GM21423 (cell line): ENCODE results near the gene UVSSA.
"Not testable (repeated sequence)": the region's sequence is repeated elsewhere in the genome, so short reads cannot be mapped to it uniquely, and the experiment has no call there.

Experiments used
- ATAC-seq: cut with Tn5 transposase; IDR thresholded peaks from one replicate; pipeline ENCODE4 v1.9.1; 2021; ENCODE audit warnings: mild to moderate bottlenecking, moderate library complexity; ENCODE audit not compliant: unreplicated experiment

The UVSSA gene

GRCh38 chr4:1360423-1361283 is 13.6 kb downstream of the UVSSA start:
- ATAC-seq, result no peak

DNA sequence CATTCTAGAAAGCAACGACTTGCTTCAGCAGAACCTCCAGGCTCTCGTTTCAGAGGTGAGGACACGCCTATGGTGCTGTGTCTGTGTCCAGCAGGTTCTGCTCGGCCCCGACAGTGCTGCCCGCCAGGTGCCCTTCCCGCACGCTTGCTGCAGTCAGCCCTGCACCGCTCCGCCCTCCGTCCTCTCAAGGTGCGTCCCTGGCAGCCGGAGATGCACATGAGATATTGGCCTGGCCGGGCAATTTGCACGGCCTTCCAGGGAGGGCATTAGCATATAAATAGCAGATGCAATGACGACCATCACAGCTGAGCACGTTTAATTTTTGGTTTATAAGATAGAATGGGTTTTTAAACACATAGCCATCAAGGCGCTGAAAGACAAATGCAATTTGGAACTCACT is 14.4 kb downstream of the UVSSA start:
- ATAC-seq, result no peak

GRCh38 chr4:1362046-1362445 is 15.0 kb downstream of the UVSSA start:
- ATAC-seq, result no peak

DNA sequence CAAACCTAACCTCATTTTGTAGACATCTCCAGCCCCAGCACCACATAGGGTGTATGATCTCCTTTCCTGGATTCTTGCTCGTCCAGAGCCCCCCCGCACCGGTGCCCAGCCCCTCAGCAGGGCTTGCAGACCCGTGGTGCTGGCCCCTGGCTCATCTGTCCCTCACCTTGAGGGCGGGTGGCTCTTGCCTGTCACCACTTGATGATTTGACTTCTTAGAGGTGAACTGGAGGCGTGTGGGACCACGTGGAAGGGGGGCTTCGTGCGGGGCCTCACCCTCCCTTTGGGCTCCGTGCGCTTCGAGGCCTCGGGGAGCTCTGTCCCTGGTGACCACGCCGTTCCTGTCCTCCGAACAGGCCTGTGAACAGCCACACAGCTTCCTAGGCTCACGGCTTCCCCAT is 15.5 kb downstream of the UVSSA start:
- ATAC-seq, result no peak

- ATAC-seq, result no peak
These were observed 16.5 kb downstream of the UVSSA start for GRCh38 chr4:1363513-1363912.

DNA sequence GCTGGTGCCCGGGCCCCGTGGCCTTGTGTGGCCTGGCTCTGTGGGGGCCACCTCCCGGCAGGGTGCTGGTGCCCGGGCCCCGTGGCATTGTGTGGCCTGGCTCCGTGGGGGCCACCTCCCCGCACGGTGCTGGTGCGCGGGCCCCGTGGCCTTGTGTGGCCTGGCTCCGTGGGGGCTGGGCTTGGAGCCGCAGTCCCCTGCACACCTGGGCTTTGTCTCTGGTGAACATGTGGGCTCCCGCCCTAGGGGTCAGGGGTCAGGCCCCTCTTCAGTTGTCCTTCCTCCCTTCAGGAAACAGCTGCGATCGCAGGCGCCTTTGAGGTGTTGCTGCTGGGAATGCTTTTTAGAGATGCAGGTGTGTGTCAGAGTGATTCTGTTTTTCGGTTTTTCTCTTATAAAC is 17.2 kb downstream of the UVSSA start:
- ATAC-seq, result no peak

GRCh38 chr4:1364748-1365147 is 17.7 kb downstream of the UVSSA start:
- ATAC-seq, result no peak

DNA sequence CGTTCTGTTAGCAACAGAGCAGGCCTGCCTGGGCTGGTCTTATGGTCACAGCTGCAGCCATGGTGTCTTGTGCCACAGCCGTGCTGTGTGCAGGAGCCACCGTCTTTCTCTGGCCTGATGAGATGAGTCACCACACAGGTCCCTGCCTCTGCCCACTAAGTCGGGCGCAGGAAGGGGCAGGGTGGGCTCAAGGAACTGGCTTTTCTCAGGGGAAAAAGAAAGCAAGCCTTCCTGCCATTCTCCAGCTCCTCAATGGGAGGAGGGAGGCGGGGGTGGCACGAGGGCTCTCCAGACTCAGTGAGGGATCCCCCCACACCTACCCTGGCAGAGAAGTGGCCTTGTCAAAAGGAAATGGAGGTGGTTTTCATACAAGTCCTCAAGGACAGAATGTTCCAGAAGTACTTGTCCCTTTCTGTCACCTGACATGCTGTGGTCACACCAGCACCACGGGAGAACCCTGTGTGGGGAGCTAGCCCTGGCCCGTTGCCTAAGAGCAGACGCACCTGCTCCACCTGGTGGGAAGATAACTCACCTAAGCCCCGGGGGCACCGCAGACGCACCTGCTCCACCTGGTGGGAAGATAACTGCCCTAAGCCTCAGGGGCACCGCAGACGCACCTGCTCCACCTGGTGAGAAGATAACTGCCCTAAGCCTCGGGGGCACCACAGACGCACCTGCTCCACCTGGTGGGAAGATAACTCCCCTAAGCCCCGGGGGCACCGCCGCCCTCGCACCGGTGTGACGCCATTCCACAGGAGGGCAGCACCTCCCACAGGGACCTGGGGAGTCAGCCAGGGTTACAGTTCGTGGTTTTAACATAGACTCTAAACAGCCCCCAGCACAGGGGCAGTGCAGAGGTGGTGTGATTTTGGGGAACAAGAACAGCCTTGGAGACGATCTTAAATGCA is 18.5 kb downstream of the UVSSA start:
- no peak for ATAC-seq

DNA sequence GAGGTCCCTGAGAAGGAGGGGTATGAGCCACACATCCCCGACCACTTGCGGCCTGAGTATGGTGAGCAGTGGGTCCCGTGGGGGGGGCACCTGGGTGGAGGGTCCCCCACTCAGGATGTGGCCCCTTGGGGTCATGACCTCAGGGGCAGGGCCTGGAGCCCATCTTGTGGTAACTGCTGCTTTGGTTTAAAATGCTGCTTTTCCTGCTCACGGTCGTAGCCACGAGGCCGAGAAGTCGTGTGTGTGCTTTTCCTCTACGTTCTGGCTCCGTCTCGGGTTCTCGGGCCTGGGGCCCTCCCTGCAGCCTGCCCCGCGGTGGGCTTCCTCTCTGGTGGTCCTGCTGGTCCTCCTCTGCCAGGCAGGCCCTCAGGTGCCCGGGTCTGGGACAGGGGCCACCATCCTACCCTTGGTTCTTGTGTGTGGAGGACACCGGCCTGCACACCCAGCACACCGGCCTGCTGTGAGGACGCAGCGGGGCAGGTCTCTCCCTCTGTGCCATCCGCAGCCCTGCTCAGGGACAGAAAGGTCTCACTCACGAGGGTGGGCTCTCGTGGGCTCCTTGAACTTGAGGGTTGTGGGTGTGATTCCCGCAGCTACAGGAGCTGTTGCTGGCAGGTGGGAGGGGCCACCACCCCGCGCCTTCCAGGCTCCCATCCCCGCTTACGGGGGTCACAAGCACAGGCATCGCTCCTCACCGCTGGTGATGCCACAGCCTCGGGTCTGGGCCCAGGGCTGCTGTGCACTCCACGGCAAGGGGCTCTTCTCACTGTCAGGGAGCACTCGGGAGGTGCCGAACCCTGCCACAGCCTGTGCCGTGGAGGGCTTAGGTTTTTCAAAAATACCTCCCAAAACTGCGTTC is 19.6 kb downstream of the UVSSA start:
- no peak for ATAC-seq

- no peak for ATAC-seq
These were observed 20.4 kb downstream of the UVSSA start for GRCh38 chr4:1367230-1367935.

DNA sequence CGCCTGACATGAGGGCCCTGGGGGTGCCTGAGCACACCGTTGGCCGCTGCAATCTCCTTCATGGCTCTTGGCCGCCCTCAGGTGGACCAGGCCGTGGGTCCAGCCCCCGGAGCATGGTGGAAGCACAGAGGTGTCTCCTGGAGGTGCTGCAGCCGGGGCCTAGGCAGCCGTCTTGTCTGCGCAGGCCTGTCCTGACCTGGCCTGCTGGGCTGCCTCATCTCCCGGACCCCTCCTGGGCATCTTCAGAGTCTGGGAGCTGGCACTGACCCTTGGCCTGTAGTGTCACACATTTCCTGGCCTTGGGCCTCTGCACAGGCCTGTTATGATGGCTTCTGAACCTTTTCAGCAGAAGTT is 20.9 kb downstream of the UVSSA start:
- ATAC-seq, result no peak

GRCh38 chr4:1368421-1369090 is 21.5 kb downstream of the UVSSA start:
- no peak for ATAC-seq

GRCh38 chr4:1369091-1369450 is 22.1 kb downstream of the UVSSA start:
- ATAC-seq, result no peak

DNA sequence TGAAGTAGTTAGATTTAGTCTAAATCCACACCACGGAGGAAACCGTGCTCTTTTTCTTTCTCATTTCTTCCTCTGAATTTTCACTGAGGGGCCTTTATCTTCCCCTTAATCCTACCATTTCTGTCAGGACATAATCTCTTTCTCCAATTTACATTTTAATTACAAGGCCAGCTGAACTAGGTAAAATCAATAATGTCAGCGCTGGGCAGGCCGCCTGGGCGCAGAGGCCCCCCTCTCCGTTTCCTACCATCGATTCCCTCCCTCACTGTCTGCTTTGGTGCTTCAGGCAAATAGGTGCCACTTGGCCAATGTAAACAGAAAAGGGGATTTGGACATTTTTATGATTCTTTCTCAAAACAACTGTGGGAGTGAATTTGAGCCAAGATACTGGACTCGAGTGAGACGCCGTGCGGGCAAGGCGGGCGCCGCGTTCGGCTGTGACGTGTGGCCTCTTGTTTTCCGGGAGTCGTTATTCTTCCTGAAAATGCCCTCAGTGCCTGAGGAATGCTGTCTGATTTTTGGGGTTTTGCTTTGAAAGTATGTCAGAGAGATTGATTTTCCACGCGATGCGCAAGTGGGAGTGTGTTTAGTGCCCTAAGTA is 22.6 kb downstream of the UVSSA start:
- ATAC-seq, result no peak

- no peak for ATAC-seq
These were observed 23.5 kb downstream of the UVSSA start for GRCh38 chr4:1370321-1371124.

- ATAC-seq, result no peak
These were observed 24.5 kb downstream of the UVSSA start for GRCh38 chr4:1371176-1372165.

GRCh38 chr4:1372576-1372975 is 25.6 kb downstream of the UVSSA start:
- ATAC-seq, result not testable (repeated sequence)
